GM13976 (cell line): ENCODE results near the gene NEDD4L.

Experiments
- DNase-seq: peaks from one replicate; pipeline ENCODE4 v3.0.0; 2012; ENCODE audit warnings: low spot score
- in situ Hi-C: fragments of 300-500 bp; cut with MboI; formaldehyde crosslinking; loops from one replicate; pipeline ENCODE4 v1.12.0; 2022; ENCODE audit warnings: low sequenced_read_pairs, mixed read lengths, inconsistent platforms; ENCODE audit not compliant: unreplicated experiment
- TF ChIP-seq, protein P1 (sequence below): IDR thresholded peaks from 2 replicates; pipeline ENCODE4 v1.5.1; 2012; ENCODE audit warnings: borderline replicate concordance, mild to moderate bottlenecking; ENCODE audit not compliant: insufficient read depth; ENCODE audit errors: extremely low read depth, missing control alignments, control extremely low read depth

The NEDD4L gene

DNA sequence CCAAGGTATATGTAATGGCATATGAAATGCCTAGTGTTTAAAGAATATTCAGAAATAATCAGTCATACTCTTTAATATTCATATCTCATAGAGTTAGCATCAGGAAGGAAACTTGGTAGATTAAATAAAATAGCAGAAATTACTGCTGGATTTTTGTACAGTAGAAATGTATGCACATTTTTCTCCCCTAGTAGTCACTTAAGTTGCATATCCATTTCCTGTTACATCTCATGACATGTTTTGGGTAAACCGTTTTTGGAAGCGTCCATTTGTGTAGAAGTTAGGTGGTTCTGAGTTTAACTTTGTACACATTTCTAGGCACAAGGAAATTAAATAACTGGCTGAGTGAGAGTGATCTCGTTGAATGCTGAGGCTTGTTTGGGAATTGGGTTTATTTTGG, 21.9 kb downstream of the NEDD4L start:
- TF ChIP-seq, protein P1, sequence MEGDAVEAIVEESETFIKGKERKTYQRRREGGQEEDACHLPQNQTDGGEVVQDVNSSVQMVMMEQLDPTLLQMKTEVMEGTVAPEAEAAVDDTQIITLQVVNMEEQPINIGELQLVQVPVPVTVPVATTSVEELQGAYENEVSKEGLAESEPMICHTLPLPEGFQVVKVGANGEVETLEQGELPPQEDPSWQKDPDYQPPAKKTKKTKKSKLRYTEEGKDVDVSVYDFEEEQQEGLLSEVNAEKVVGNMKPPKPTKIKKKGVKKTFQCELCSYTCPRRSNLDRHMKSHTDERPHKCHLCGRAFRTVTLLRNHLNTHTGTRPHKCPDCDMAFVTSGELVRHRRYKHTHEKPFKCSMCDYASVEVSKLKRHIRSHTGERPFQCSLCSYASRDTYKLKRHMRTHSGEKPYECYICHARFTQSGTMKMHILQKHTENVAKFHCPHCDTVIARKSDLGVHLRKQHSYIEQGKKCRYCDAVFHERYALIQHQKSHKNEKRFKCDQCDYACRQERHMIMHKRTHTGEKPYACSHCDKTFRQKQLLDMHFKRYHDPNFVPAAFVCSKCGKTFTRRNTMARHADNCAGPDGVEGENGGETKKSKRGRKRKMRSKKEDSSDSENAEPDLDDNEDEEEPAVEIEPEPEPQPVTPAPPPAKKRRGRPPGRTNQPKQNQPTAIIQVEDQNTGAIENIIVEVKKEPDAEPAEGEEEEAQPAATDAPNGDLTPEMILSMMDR: no peak
- in situ Hi-C loops: no loop called here
- no peak for DNase-seq

GRCh38 chr18:58067601-58068000, 23.6 kb downstream of the NEDD4L start:
- TF ChIP-seq, protein P1: no peak
- in situ Hi-C loops: no loop called here
- no peak for DNase-seq

- in situ Hi-C loops: no loop called here
- no peak for DNase-seq
- TF ChIP-seq, protein P1: no peak
Measured at GRCh38 chr18:58069099-58069498, 25.1 kb downstream of the NEDD4L start.

- no peak for DNase-seq
- in situ Hi-C loops: no loop called here
- TF ChIP-seq, protein P1: no peak
Measured at GRCh38 chr18:58069721-58070292, 25.8 kb downstream of the NEDD4L start.

DNA sequence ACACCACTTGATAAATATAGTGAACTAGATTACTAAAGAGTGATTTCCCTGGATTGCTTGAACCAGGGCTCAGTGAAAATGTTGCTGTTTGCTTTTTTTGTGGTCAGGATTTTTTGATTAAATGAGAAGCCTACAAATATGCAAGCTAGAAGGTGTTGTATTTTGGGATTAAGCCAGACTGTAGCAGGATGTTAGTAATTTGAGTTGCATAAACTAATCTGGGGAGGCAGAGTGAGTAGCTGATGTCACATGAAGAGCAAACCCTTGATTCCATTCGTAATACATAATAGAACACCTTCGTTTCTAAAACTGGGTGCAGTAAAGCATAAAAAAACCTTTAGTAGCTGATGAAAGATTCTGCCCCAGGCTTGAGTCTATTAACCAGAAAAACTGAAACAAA, 32.0 kb downstream of the NEDD4L start:
- in situ Hi-C loops: no loop called here
- DNase-seq: no peak
- TF ChIP-seq, protein P1: no peak

DNA sequence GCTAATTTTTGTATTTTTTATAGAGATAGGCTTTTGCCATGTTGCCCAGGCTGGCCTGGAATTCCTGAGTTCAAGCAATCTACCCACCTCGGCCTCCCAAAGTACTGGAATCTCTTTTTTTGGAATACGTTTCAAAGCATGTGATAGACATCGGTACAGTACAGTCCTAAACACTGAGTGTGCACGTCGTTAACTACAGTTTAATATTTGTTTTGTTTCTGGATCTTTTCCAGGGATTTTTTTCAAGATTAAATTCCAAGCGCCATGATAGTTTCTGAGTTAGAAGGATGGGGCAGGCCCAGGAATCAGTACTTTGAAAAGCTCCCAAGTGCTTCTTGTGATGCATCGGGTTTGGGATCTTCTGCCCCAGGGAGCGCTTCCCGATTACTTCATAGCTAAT, 33.3 kb downstream of the NEDD4L start:
- TF ChIP-seq, protein P1: no peak
- in situ Hi-C loops: no loop called here

More for the DNA sequence above, 33.3 kb downstream of the NEDD4L start:
- no peak for DNase-seq
